LNCaP clone FGC (cell line): ENCODE measurements around the gene LIMK2.
"Not testable (repeated sequence)": the region's sequence is repeated elsewhere in the genome, so short reads cannot be mapped to it uniquely, and the experiment has no call there.

ENCODE experiments used
- DNase-seq: peaks from one replicate; pipeline ENCODE4 v3.0.0-alpha.2; 2011; ENCODE audit warnings: low read depth
- H3K4me3 ChIP-seq: 2 replicates; pipeline ENCODE4 v1.5.1; 2011; ENCODE audit warnings: mild to moderate bottlenecking, low read depth, low read length, control low read depth
- CTCF ChIP-seq: IDR thresholded peaks from 2 replicates; pipeline ENCODE4 v1.5.1; 2012; ENCODE audit warnings: mild to moderate bottlenecking; ENCODE audit not compliant: control insufficient read depth, insufficient read depth; ENCODE audit errors: extremely low read depth

Gene LIMK2

GRCh38 chr22:31302006-31302405 lies 89.9 kb downstream of the LIMK2 start:
- H3K4me3 ChIP-seq: no peak overlapping the region
- TF ChIP-seq CTCF: no peak
- no peak for DNase-seq

GRCh38 chr22:31302537-31302936 lies 90.4 kb downstream of the LIMK2 start:
- no peak for TF ChIP-seq CTCF
- H3K4me3 ChIP-seq: no peak overlapping the region
- DNase-seq: no peak

GRCh38 chr22:31305194-31305593 lies 93.1 kb downstream of the LIMK2 start:
- no peak for DNase-seq
- H3K4me3 ChIP-seq: no peak overlapping the region
- no peak for TF ChIP-seq CTCF

GRCh38 chr22:31308181-31308580 lies 96.1 kb downstream of the LIMK2 start:
- DNase-seq: no peak
- TF ChIP-seq CTCF: no peak
- no peak overlapping the region for H3K4me3 ChIP-seq

GRCh38 chr22:31313366-31314147 lies 101.5 kb downstream of the LIMK2 start:
- TF ChIP-seq CTCF: peak; percentile 77
- peak; percentile 96 for DNase-seq
- H3K4me3 ChIP-seq: no peak overlapping the region

- DNase-seq, H3K4me3 ChIP-seq: not testable (repeated sequence)
These were observed 102.1 kb downstream of the LIMK2 start for GRCh38 chr22:31314220-31314619.

- DNase-seq: no peak
- TF ChIP-seq CTCF: no peak
- H3K4me3 ChIP-seq: no peak overlapping the region
These were observed 109.3 kb downstream of the LIMK2 start for GRCh38 chr22:31321421-31321820.
